Endothelial cell of hepatic sinusoid (primary cell): ENCODE data around the gene CFAP119.

Experiments
- in situ Hi-C: cut with HindIII; loops from 2 replicates; pipeline ENCODE4 v1.10.0; 2017; ENCODE audit warnings: low sequenced_read_pairs

The CFAP119 gene

DNA sequence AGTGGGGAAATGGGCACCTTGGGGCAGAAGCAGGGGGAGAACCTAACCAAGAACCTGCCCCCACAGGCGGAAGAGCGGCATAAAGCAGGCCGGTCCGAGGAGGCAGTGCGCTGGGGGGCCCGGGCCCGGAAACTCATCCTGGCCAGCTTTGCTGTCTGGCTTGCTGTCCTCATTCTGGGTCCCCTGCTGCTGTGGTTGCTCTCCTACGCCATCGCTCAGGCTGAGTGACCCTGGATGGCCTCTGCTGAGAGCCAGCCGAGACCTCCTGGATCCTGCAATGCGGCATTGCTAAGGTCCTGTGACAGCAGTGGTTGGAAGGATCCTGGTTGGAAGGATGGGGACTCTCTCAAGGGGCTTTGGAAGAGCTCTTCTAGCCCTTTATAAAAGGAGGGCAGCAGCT, 18.1 kb downstream of the CFAP119 start:
- in situ Hi-C loops: no loop called here

DNA sequence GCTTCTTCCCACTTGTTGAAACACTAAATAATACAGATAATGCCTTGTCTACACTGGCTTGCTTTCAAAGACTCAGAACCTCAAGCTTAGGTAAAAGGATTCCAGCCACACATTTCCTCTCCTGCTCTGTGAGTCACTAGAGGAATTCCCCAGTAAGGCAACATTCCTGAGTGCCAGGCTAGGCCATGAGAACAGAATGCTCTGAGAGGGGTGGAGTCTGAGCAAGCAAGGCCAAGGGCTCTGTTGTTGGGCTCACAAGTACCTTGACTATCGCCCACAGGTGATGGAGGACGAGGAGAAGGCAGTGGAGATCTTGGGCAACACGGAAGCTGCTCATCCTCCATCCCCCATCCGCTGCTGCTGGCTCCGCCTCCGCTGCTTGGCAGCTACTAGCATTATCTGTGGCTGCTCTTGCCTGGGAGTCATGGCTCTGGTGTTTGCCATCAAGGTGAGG, 20.4 kb downstream of the CFAP119 start:
- in situ Hi-C loops: no loop called here

DNA sequence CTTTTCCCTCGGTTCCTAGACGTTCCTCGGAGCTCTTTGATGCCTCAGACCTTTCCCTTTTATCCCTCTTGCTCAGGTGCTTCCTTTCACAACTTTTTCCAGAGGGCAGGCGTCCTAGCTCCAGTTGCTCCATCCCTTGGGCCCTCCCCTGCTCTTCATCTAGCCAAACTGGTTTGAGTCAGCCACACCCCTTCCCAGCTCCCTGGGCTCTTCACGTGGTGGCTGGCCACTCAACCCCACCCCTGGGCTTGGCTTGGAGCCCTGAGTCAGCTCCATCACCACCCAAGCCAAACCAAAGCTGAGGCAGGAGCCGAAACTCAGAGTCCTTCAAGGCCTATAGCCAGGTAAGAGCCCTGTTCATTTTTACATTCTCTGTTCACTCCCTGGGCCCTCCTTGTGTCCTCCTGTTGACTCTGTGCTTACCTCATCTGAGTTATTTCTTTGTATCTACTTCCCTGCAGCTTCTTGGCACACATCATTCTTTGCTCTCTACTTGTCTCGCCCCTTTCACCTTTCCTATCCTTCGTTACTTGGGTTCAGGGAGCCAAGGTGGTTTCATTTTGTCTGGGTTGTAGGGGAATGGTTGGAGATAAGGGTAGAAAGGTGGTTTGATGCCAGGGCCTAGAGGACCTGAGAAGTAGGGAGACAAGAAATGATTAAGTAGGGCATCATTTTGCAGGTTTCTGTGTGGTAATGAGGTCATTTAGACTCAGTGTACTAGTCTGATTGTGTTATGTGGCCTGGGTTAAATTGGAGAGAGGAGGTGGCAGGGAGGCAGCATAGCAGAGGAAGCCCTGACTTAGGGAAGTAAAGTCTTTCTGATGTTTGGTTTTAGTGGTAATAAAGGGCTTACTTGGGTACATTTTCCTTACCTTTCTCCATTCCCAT, 21.3 kb downstream of the CFAP119 start:
- in situ Hi-C loops: no loop called here

DNA sequence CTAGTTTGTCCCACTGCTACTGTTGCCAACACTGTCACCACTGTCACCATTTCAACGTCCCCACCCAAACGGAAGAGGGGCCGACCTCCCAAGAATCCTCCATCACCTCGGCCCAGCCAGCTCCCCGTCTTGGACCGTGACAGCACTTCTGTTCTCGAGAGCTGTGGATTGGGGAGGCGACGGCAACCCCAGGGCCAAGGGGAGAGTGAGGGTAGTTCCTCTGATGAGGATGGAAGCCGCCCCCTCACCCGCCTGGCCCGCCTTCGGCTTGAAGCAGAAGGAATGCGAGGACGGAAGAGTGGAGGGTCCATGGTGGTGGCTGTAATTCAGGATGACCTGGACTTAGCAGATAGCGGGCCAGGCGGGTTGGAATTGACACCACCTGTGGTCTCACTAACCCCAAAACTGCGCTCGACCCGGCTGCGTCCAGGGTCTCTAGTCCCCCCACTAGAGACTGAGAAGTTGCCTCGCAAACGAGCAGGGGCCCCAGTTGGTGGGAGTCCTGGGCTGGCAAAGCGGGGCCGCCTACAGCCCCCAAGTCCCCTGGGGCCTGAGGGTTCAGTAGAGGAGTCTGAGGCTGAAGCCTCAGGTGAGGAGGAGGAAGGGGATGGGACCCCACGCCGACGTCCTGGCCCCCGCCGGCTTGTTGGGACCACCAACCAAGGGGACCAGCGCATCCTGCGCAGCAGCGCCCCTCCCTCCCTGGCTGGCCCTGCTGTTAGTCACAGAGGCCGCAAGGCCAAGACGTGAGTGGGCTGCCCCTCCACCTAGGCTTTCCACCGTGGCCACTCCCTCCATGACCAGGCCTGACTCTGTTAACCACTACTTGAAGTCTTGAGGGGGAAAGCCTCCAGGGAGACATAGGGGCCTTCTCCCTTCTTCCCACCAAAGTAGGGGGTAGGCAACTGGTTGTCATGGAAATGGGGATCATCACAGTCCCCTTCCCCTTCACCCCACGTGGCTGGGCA, 22.6 kb downstream of the CFAP119 start:
- in situ Hi-C loops: no loop called here

DNA sequence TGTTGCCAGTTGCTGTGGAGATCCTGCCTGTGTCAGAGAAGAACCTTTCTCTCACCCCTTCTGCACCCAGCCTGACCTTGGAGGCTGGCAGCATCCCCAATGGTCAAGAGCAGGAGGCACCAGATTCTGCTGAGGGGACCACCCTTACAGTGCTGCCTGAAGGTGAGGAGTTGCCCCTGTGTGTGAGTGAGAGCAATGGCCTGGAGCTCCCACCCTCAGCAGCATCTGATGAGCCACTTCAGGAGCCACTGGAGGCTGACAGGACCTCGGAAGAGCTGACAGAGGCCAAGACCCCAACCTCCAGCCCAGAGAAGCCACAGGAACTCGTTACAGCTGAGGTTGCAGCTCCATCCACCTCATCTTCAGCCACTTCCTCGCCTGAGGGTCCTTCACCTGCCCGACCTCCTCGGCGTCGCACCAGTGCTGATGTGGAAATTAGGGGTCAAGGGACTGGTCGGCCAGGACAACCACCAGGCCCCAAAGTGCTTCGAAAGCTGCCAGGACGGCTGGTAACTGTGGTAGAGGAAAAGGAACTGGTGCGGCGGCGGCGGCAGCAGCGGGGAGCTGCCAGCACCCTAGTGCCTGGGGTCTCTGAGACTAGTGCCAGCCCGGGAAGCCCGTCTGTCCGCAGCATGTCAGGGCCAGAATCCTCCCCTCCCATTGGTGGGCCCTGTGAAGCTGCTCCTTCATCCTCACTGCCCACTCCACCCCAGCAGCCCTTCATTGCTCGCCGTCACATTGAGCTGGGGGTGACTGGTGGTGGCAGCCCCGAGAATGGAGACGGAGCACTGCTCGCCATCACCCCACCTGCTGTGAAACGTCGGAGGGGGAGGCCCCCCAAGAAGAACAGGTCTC, 23.8 kb downstream of the CFAP119 start:
- in situ Hi-C loops: no loop called here

DNA sequence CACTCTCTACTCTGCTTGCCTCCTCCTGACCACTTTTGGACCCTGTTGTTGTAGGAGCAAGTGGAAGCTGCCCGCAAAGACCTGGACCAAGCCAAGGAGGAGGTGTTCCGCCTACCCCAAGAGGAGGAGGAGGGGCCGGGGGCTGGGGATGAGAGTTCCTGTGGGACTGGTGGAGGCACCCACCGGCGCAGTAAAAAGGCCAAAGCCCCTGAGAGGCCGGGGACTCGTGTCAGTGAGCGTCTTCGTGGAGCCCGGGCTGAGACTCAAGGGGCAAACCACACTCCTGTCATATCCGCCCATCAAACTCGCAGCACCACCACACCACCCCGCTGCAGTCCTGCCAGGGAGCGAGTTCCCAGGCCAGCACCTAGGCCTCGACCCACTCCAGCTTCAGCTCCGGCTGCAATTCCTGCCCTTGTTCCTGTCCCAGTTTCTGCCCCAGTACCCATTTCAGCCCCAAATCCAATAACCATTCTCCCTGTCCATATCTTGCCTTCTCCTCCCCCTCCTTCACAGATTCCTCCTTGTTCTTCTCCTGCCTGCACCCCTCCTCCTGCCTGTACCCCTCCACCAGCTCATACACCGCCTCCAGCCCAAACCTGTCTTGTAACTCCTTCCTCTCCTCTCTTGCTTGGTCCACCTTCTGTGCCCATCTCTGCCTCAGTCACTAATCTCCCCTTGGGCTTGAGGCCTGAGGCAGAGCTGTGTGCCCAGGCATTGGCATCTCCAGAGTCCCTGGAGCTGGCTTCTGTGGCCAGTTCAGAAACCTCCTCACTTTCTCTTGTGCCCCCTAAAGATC, 24.7 kb downstream of the CFAP119 start:
- in situ Hi-C loops: no loop called here

DNA sequence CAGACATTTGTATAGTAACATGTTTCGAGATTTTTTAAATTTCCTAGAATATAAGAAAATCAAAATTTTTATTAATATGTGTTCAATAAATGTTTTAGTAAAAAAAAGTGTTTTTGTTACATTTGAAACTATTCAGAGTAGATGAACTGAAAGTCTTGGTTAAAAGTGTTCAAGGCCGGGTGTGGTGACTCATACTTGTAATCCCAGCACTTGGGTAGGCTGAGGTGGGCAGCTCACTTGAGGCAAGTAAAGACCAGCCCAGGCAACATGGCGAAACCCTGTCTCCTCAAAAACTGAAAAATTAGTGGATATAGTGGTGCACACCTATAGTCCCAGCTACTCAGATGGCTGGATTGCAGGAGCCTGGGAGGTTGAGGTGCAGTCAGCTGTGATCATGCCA, 30.5 kb downstream of the CFAP119 start:
- in situ Hi-C loops: no loop called here

DNA sequence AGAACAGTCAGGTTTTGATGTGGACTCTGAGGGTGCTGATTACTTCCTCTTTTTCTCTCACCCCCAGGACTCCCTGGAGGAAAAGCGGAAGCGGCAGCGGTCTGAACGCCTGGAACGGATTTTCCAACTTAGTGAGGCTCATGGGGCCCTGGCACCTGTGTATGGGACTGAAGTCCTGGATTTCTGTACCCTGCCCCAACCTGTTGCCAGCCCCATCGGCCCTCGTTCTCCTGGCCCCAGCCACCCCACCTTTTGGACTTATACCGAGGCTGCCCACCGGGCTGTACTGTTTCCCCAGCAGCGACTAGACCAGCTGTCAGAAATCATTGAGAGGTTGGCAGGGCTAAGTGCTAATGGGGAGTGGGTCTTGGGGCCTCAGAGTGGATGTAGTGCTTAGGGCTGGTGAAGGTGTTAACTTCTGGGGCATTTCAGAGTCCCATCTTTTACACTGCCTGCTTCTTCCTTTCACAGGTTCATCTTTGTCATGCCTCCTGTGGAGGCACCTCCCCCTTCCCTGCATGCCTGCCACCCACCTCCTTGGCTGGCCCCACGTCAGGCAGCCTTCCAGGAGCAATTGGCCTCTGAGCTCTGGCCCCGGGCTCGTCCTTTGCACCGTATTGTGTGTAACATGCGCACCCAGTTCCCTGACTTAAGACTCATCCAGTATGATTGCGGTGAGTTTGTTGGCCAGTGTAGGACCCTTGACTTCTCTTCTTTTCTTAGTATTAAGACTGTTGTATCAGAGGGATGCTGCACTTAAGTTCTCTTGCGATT, 32.8 kb downstream of the CFAP119 start:
- in situ Hi-C loops: no loop called here

DNA sequence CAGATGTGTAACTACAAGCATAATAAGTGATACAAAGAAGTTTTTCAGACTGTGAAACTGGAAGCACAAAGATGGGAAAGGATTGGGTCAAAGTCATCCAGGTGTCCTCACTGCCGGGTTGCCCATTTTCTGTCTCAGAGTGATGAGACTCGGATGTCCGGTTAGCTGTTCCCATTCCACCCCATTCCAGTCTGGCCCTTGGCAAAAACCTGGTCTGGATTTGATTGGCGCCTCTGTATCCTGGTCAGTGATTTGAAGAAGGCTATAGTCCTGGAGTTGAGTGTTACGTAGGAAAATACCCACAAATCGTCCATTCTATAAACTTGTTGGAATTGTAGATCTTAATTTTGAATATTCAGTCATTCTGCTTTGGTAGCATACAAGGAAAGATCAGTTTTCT, 33.5 kb downstream of the CFAP119 start:
- in situ Hi-C loops: no loop called here

DNA sequence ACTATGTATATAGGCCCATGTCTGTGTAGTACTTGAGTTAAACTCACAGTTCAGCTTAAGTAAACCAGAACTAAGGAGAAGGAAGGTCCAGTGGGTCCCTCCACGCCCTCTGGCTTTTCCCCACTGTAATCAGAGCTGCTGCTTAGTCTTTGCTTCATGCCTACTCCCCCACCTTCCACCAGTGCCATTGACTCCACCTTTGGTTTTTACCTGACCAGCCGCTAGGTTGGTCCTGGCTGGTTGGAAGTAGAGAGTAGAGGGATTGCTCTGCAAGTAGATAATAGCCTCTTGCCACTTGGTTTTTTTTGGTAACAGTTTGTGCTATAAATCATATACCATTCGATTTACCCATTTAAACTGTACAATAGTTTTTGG, 36.5 kb downstream of the CFAP119 start:
- in situ Hi-C loops: no loop called here

DNA sequence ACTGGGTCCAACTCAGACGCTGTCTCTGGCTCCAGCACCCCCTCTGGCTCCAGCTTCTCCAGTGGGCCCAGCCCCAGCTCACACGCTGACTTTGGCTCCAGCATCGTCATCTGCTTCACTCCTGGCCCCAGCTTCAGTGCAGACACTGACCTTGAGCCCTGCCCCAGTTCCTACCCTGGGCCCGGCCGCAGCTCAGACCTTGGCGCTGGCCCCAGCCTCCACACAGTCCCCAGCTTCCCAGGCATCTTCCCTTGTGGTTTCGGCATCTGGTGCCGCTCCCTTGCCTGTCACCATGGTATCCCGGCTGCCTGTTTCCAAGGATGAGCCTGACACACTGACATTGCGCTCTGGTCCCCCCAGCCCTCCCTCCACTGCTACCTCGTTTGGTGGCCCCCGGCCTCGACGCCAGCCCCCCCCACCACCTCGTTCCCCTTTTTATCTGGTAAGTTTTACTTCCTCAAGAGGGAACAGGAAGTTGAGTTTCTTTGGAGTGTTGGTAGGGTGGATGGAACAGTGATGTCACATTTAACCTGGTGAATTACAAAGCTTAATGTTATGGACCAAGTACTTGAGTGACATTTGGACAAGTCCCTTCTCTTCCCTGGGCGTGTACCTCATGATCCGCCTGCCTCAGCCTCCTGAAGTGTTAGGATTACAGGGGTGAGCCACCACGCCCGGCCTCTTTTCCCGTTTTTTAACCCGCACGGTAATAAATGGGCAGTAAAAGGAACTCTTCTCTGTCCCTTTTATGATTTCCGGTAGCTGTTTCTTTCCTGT, 37.0 kb downstream of the CFAP119 start:
- in situ Hi-C loops: no loop called here

DNA sequence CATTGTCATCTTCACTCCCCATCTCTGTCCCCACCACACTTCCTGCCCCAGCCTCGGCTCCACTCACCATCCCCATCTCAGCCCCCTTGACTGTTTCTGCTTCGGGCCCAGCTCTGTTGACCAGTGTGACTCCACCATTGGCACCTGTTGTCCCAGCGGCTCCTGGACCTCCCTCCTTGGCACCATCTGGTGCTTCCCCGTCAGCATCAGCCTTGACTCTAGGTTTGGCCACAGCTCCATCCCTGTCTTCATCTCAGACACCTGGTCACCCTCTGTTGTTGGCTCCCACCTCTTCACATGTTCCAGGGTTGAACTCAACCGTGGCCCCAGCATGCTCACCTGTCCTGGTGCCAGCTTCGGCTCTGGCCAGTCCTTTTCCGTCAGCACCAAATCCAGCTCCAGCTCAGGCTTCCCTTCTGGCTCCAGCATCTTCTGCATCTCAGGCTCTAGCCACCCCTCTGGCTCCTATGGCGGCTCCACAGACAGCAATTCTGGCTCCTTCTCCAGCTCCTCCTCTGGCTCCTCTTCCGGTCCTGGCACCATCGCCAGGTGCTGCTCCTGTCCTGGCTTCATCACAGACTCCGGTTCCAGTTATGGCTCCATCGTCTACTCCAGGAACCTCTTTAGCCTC, 38.0 kb downstream of the CFAP119 start:
- in situ Hi-C loops: no loop called here

DNA sequence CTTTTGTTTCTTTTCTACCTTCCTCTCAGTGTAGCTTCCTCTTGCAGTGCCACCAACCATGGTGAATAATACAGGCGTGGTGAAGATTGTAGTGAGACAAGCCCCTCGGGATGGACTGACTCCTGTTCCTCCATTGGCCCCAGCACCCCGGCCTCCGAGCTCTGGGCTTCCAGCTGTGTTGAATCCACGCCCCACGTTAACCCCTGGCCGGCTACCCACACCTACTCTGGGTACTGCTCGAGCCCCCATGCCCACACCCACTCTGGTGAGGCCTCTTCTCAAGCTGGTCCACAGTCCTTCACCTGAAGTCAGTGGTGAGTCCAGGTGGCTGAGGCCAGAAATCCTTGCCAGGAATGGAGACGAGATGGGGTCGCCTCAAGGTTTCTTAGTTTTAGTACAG, 38.9 kb downstream of the CFAP119 start:
- in situ Hi-C loops: no loop called here

DNA sequence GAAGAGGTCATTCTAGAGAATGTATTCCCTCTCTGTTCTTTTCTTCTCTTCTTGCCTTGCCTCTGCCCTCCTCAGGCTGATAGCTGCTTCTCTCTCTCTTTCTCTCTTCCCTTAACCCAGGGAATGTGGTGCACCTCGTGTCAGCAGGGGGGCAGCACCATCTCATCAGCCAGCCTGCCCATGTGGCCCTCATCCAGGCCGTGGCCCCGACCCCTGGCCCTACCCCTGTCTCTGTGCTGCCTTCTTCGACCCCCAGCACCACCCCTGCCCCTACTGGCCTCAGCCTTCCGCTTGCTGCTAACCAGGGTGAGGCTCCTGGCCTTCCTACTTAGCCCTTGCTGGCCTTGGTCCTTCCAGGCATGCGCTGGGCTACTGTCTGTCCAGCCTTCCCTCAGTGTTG, 39.4 kb downstream of the CFAP119 start:
- in situ Hi-C loops: no loop called here

DNA sequence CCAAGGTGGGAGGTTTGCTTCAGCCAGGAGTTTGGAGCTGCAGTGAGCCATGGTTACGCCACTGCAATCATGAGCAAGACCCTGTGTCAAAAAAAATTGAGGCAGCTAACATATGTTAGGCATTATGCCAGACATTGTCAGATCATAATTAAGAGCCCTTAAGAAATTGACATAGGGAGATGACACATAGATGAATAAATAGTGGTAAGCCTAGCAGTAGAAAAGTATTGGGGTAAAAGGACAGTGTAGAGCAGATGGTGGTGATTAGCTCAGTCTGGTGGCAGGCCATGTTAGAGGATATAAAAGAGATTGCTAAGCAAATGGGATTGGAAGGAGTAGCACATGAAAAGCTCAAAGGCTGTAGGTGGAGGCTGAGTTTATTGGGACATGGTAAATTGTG, 40.3 kb downstream of the CFAP119 start:
- in situ Hi-C loops: no loop called here

DNA sequence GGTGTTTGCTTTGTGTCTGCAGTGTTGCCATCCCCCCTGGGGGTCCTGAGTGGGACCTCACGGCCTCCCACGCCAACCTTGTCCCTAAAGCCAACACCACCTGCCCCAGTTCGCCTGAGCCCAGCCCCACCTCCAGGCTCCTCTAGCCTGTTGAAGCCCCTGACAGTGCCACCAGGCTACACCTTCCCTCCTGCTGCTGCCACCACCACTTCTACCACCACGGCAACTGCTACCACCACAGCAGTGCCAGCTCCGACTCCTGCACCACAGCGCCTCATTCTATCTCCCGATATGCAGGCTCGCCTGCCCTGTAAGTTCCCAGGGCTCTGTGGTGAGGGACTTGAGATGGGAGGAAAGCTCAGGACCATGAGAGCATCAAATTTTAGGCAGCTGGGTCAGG, 40.7 kb downstream of the CFAP119 start:
- in situ Hi-C loops: no loop called here

DNA sequence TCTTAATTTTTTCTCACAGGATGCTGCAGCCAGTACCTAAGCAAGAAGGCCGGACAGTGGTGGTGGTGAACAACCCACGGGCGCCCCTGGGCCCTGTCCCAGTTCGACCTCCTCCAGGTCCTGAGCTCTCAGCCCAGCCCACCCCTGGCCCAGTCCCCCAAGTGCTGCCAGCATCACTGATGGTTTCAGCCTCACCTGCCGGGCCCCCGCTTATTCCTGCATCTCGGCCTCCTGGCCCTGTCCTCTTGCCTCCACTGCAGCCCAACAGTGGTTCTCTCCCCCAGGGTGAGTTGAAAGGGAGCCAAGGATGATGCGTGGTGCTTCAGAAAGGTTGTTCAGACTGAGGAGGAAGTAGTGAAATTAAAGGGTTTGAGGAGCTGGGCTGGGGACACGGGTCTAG, 41.2 kb downstream of the CFAP119 start:
- in situ Hi-C loops: no loop called here

DNA sequence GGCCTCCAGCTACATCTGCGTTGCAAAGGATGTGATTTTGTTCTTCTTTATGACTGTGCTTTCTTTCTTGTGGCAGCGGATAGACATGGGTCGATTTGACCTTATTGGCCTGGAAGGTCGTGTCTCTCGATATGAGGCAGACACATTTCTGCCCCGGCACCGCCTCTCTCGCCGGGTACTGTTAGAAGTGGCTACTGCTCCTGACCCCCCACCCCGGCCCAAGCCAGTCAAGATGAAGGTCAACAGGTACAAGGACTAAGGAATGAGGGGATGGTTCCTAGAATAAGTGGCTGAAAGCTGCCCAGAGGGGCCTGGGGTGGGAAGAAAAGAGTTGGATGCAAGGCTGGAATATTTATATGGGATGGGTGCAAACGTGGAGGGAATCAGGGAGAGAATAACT, 41.8 kb downstream of the CFAP119 start:
- in situ Hi-C loops: no loop called here
